BE2C (cell line): ENCODE measurements around the gene RPL5.

Experiments
- DNase-seq: peaks from one replicate; pipeline ENCODE4 v3.0.0-alpha.2; 2020
- H3K27me3 ChIP-seq: fragments of 250-450 bp; sonication (Bioruptor Pico); 2 replicates; pipeline ENCODE4 v1.5.1; 2020; ENCODE audit warnings: mild to moderate bottlenecking
- H3K36me3 ChIP-seq: fragments of 250-450 bp; sonication (Bioruptor Pico); 2 replicates; pipeline ENCODE4 v1.5.1; 2020; ENCODE audit warnings: mild to moderate bottlenecking
- H3K4me1 ChIP-seq: fragments of 250-450 bp; sonication (Bioruptor Pico); 2 replicates; pipeline ENCODE4 v1.5.1; 2020
- H3K4me3 ChIP-seq: 2 replicates; pipeline ENCODE4 v1.5.1; 2011; ENCODE audit warnings: low read depth, low read length
- H3K9me3 ChIP-seq: fragments of 250-450 bp; sonication (Bioruptor Pico); 2 replicates; pipeline ENCODE4 v1.5.1; 2020
- TF ChIP-seq, protein P1 (sequence below): IDR thresholded peaks from 2 replicates; pipeline ENCODE4 v1.5.1; 2012; ENCODE audit warnings: mild to moderate bottlenecking, low read depth, low read length

RPL5 gene

GRCh38 chr1:92855236-92855635 is 23.4 kb downstream of the RPL5 start:
- H3K4me3 ChIP-seq, result no peak overlapping the region
- no peak for DNase-seq
- H3K27me3 ChIP-seq, result no peaks in the 10 kb centered on the region
- H3K4me1 ChIP-seq, result no peaks in the 10 kb centered on the region
- no peaks in the 10 kb centered on the region for H3K9me3 ChIP-seq
- TF ChIP-seq, protein P1, sequence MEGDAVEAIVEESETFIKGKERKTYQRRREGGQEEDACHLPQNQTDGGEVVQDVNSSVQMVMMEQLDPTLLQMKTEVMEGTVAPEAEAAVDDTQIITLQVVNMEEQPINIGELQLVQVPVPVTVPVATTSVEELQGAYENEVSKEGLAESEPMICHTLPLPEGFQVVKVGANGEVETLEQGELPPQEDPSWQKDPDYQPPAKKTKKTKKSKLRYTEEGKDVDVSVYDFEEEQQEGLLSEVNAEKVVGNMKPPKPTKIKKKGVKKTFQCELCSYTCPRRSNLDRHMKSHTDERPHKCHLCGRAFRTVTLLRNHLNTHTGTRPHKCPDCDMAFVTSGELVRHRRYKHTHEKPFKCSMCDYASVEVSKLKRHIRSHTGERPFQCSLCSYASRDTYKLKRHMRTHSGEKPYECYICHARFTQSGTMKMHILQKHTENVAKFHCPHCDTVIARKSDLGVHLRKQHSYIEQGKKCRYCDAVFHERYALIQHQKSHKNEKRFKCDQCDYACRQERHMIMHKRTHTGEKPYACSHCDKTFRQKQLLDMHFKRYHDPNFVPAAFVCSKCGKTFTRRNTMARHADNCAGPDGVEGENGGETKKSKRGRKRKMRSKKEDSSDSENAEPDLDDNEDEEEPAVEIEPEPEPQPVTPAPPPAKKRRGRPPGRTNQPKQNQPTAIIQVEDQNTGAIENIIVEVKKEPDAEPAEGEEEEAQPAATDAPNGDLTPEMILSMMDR, result no peak
- H3K36me3 ChIP-seq, result no peaks in the 10 kb centered on the region

DNA sequence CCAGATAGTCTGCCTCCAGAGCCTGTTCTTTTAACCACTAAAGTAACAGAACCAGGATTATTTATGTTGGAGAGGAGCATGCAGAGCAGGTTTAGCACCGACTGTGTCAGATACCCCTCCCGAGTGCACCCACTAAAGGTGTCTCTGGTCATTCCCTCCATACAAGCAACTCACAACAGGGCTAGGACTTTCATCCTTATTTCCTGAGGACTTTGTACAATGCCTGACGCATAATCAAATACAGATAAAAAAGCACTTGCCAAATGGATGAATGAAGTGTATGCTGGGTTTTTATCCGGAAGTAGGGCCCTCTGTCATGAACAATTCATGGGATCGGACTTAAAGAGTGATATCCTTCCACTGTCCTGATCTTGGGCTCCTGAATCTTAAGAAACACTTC is 26.0 kb downstream of the RPL5 start:
- H3K4me3 ChIP-seq, result no peak overlapping the region
- TF ChIP-seq, protein P1, result no peak
- H3K4me1 ChIP-seq, result no peaks in the 10 kb centered on the region
- no peaks in the 10 kb centered on the region for H3K9me3 ChIP-seq
- DNase-seq, result no peak
- no peaks in the 10 kb centered on the region for H3K36me3 ChIP-seq
- no peaks in the 10 kb centered on the region for H3K27me3 ChIP-seq

DNA sequence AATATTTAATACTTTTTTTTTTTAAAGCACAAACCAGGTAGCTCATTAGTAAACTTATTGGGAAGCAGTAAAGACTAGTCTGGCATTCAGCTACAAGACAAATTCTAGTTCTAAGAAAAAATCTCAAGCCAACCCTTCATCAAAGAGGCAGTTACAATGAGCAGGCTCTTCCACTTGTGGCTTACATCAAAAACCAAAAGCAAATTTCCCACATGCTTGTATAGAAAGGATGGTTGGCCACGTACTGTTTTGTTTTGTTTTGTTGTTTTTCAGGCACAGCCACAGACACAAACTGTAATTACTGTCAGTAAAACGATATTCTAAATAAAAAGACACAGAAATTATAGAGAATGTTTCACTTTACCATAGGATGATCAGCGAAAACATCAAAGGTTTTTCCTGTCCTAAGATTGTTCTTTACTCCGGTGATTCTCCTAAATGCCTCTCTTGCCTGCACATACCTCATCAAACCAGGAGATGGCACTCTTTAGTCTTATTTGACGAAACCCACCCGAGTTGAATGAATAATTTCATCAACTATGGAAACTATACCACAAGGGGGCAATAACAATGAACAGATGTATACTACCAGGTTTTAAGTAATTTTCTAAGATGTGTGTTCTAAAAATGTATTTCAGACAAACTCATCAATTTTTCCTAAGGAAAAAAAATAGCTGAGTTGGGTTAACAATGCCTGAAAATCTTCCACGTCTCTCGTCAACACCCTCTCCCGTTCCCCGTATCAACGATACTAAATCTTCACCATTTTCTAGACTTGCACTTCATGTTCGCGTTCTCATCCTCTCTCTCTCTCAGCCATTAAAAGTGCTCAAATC is 26.9 kb downstream of the RPL5 start:
- TF ChIP-seq, protein P1, result peak; percentile 79
- no peaks in the 10 kb centered on the region for H3K4me1 ChIP-seq
- H3K27me3 ChIP-seq, result no peaks in the 10 kb centered on the region
- DNase-seq, result peak; percentile 26
- no peaks in the 10 kb centered on the region for H3K9me3 ChIP-seq
- H3K4me3 ChIP-seq, result peak overlapping the region; percentile 47
- no peaks in the 10 kb centered on the region for H3K36me3 ChIP-seq

- Histone ChIP-seq H3K27me3 (no peaks in the 10 kb centered on the region), H3K36me3 (no peaks in the 10 kb centered on the region), H3K4me1 (no peaks in the 10 kb centered on the region), H3K4me3 (peak overlapping the region; percentile 47), H3K9me3 (no peaks in the 10 kb centered on the region)
- no peak for DNase-seq
- TF ChIP-seq, protein P1, result no peak
Observed at GRCh38 chr1:92859400-92860039, 27.7 kb downstream of the RPL5 start.

DNA sequence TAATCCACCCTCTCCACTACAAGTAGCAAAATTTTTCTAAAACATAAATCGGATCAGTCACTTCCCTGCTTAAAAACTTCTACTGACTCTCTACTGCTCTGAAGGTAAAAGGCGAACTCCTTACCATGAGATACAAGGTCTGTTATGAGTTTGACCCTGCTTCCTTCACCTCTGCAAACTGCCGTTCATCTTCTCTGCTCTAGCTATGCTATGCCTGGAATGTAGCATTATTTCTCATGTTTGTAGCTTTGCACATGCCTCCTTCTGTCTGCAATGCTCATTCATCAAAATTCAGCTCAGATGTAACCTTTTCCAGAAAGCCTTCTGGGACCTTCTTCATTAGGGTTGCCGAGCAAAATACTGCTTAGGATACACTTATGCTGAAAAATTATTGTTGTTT is 30.8 kb downstream of the RPL5 start:
- TF ChIP-seq, protein P1, result no peak
- no peaks in the 10 kb centered on the region for H3K9me3 ChIP-seq
- H3K36me3 ChIP-seq, result no peaks in the 10 kb centered on the region
- no peak for DNase-seq
- H3K4me1 ChIP-seq, result no peaks in the 10 kb centered on the region
- H3K4me3 ChIP-seq, result no peak overlapping the region
- H3K27me3 ChIP-seq, result no peaks in the 10 kb centered on the region

- no peaks in the 10 kb centered on the region for H3K9me3 ChIP-seq
- no peaks in the 10 kb centered on the region for H3K4me1 ChIP-seq
- no peak for DNase-seq
- H3K4me3 ChIP-seq, result no peak overlapping the region
- TF ChIP-seq, protein P1, result no peak
- H3K36me3 ChIP-seq, result no peaks in the 10 kb centered on the region
- H3K27me3 ChIP-seq, result no peaks in the 10 kb centered on the region
Observed at GRCh38 chr1:92864131-92864530, 32.3 kb downstream of the RPL5 start.
